Endothelial cell of umbilical vein (primary cell): ENCODE data around the gene BTG2.

ENCODE experiments used
- CTCF ChIP-seq, 2 donors: IDR thresholded peaks; 1 replicate in 1 of 2; 2 replicates in 1 of 2; pipeline ENCODE4 v1.5.1; 2011; ENCODE audit warnings: low read length in 2 of 2, mild to moderate bottlenecking in 2 of 2, moderate library complexity in 2 of 2, control low read depth in 1 of 2, inconsistent platforms in 1 of 2, low read depth in 1 of 2; ENCODE audit not compliant: insufficient read depth in 1 of 2; ENCODE audit errors: extremely low read depth in 1 of 2
- EZH2 ChIP-seq: IDR thresholded peaks from 2 replicates; pipeline ENCODE4 v1.6.1; 2012; ENCODE audit warnings: borderline replicate concordance, low read depth, mild to moderate bottlenecking, moderate library complexity, low read length, inconsistent platforms; ENCODE audit not compliant: severe bottlenecking
- FOS ChIP-seq: IDR thresholded peaks from 2 replicates; pipeline ENCODE4 v1.6.1; 2011; ENCODE audit warnings: mild to moderate bottlenecking, low read length, moderate library complexity, borderline replicate concordance; ENCODE audit not compliant: insufficient read depth
- JUN ChIP-seq: IDR thresholded peaks from 2 replicates; pipeline ENCODE4 v1.6.1; 2011; ENCODE audit warnings: borderline replicate concordance, low read depth; ENCODE audit not compliant: insufficient read length, insufficient read depth
- MAX ChIP-seq: IDR thresholded peaks from 2 replicates; pipeline ENCODE4 v1.6.1; 2011; ENCODE audit not compliant: insufficient read depth, insufficient read length
- MYC ChIP-seq: IDR thresholded peaks from one replicate; pipeline ENCODE4 v1.6.1; 2011; ENCODE audit warnings: mild to moderate bottlenecking, low read depth, low read length
- POLR2A ChIP-seq: IDR thresholded peaks from 2 replicates; pipeline ENCODE4 v1.6.1; 2012; ENCODE audit warnings: low read depth, mild to moderate bottlenecking, control low read depth, low read length
- POLR2AphosphoS5 ChIP-seq: IDR thresholded peaks from 2 replicates; pipeline ENCODE4 v1.6.1; 2012; ENCODE audit warnings: low read depth, mild to moderate bottlenecking, control low read depth, low read length, moderate library complexity; ENCODE audit not compliant: insufficient read depth

DNA sequence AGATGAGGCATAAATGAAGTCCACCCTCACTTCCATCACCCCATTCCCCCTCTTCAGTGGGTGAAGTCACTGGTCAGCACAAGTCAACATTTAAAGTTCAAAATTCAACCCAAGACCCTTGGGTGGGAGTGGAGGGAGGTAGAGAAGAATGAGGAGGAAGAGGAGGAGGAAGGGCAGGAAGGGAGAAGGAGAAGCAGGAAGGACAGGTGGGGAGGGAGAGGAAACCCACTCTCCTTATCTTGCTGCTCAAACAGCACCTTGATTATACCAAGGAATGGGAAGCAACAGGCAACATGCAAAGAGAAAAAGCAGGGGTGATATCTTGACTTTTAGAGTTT is 4.0 kb upstream of the BTG2 start:
- TF ChIP-seq CTCF (IDR thresholded peaks at IDR 0.05; ENCODE audit: extremely low read depth in 1 of 2, insufficient read depth in 1 of 2, low read depth in 1 of 2, low read length in 2 of 2) (no peak), POLR2A (no peak), MYC (no peak), POLR2AphosphoS5 (no peak), FOS (no peak), MAX (no peak), JUN (no peak), EZH2 (no peak)
